GM18519 (cell line): Measurements from ENCODE around the gene MAN2A2.
"Not testable (repeated sequence)": the region's sequence is repeated elsewhere in the genome, so short reads cannot be mapped to it uniquely, and the experiment has no call there.

Experiments
- ATAC-seq: cut with Tn5 transposase; IDR thresholded peaks from one replicate; pipeline ENCODE4 v1.9.1; 2021; ENCODE audit warnings: mild to moderate bottlenecking, moderate library complexity; ENCODE audit not compliant: unreplicated experiment, low FRiP score

Gene MAN2A2

DNA sequence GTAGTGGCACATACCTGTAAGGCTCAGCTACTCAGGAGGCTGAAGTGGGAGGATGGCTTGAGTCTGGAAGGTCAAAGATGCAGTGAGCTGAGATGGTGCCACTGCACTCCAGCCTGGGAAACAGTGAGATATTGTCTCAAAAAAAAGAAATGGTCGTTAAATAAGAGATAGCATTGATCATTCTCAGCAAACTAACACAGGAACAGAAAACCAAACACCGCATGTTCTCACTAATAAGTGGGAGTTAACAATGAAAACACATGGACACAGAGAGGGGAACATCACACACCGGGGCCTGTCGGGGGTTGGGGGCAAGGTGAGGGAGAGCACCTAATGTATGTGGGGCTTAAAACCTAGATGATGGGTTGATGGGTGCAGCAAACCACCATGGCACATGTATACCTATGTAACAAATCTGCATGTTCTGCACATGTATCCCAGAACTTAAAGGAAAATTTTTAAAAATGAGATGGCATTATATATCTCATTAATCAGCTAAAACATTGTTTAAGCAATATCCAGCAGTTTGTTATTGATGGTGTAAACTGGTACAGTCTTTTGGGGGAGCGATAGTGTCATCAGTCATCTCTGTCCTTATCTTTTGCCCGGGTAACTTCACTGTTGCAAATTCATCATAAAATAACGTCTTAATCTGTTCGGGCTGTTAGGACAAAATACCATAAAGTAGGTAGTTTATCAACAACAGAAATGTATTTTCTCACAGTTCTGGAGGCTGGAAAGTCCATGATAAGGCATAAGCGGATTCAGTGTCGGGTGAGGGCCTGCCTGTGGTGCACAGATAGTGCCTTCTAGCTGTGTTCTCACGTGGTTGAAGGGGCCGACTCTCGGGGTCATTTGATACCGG, 1.7 kb upstream of the MAN2A2 start:
- no peak for ATAC-seq

DNA sequence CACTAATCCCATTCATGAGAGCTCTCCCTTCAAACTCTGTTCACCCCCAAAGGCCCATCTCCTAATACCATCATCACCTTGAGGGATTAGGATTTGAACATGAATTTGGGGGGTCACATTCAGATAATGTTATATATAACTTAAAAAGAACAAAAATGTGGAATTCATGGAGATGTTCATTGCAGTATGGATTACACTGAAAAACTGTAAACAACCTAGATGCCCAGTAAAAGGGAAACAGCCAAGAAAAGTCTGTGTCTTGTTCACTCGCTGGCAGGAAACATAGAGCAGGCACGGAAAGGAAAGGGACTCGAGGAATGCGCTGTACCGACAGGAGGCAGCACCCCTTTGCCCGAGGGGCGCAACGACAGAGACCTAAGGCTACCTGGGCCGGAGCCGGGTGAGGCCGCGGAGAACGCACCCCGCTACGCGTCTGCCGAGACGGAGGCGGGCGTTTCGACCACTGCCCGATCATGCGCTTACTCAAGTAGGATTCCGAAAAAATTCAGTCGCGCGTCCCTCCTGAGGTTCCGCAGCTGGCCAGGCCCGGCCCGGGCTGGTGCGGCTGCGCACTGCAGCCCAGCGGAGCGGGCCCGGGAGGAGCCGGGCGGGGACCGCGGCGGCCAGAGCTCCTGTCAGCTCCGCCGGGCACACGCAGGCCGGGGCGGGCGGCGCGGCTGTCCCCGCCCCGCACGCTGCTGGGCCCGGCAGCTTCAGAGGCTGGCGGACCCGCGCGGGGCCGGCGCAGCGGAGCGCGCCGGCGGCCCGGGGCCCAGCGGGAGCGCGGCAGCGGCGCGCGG, 862 bp upstream of the MAN2A2 start:
- peak; percentile 50 for ATAC-seq

DNA sequence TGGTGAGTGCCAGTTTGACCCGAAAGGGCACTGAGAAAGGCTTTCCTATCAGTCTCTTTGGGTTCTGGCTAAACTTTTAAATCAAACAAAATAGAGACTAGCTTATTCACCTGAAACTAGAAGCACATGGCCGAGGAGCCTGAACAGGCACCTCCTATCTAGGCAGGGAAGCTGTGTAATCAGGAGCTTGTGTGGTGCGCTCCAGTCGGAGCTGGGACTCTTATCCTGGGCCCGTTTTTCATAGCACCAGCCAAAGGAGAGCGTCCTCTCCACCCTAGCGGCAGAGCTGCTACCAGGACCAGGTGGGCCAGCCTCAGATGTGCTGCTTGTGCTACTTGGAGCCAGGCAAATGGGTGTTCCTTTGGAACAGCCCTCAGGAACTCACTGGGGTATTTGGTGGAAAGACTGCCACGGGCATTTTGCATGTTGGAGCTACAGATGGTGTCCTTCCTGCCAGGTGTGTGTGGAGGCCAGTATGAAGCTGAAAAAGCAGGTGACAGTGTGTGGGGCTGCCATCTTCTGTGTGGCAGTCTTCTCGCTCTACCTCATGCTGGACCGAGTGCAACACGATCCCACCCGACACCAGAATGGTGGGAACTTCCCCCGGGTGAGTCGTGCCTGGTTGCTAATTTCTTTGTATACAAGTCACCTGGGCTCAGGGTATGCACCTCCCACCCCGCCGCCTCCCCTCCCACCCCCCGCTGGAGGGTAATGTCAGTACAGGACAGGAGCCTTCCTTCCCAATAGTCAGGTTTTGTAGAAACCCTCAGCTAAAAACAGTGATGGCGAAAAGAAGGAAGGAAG, 833 bp downstream of the MAN2A2 start:
- no peak for ATAC-seq

- no peak for ATAC-seq
These were observed 1.6 kb downstream of the MAN2A2 start for GRCh38 chr15:90904746-90905145.

- no peak for ATAC-seq
These were observed 2.4 kb downstream of the MAN2A2 start for GRCh38 chr15:90905306-90906180.

DNA sequence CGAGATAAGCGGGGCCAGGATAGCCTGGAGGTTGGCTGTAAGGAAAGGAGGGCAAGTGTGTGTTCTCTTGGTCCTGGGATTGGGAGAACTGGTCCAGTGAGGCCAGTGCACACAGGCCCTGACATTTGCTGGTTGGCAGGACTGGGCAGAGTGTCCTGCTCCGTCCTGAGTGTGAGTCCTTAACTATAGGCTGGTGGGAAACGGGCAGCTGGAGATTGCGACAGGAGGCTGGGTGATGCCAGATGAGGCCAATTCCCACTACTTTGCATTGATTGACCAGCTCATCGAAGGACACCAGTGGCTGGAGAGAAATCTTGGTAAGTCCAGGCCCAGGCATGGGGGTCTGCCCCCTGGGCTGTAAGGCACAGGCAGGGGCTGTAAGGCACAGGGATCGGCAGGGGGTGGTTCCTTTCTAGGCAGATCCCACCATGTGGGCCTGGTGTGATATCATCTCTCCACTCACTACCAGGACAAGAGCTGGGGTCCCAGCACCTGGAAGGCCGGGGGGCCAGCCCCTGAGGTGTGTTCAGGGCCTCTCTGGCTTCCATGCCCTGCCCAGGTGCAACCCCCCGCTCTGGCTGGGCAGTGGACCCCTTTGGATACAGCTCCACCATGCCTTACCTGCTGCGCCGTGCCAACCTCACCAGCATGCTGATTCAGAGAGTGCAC, 3.2 kb downstream of the MAN2A2 start:
- no peak for ATAC-seq

- ATAC-seq = no peak
These were observed 4.1 kb downstream of the MAN2A2 start for GRCh38 chr15:90907051-90907660.

- no peak for ATAC-seq
These were observed 4.9 kb downstream of the MAN2A2 start for GRCh38 chr15:90907838-90908507.

DNA sequence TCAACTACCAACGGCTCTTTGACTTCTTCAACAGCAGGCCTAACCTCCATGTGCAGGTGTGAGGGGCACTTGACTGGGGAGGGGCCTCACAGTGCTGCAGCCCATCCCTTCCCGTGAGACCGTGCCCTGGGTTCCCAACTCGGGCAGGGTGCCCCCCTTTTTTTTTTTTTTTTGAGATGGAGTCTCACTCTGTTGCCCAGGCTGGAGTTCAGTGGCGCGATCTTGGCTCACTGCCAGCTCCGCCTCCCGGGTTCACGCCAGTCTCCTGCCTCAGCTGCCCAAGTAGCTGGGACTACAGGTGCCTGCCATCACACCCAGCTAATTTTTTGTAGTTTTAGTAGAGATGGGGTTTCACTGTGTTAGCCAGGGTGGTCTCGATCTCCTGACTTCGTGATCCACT, 6.3 kb downstream of the MAN2A2 start:
- not testable (repeated sequence) for ATAC-seq

GRCh38 chr15:90909976-90910375, 6.9 kb downstream of the MAN2A2 start:
- ATAC-seq = no peak

- no peak for ATAC-seq
These were observed 7.6 kb downstream of the MAN2A2 start for GRCh38 chr15:90910441-90911301.

GRCh38 chr15:90911302-90911623, 8.2 kb downstream of the MAN2A2 start:
- ATAC-seq = no peak

DNA sequence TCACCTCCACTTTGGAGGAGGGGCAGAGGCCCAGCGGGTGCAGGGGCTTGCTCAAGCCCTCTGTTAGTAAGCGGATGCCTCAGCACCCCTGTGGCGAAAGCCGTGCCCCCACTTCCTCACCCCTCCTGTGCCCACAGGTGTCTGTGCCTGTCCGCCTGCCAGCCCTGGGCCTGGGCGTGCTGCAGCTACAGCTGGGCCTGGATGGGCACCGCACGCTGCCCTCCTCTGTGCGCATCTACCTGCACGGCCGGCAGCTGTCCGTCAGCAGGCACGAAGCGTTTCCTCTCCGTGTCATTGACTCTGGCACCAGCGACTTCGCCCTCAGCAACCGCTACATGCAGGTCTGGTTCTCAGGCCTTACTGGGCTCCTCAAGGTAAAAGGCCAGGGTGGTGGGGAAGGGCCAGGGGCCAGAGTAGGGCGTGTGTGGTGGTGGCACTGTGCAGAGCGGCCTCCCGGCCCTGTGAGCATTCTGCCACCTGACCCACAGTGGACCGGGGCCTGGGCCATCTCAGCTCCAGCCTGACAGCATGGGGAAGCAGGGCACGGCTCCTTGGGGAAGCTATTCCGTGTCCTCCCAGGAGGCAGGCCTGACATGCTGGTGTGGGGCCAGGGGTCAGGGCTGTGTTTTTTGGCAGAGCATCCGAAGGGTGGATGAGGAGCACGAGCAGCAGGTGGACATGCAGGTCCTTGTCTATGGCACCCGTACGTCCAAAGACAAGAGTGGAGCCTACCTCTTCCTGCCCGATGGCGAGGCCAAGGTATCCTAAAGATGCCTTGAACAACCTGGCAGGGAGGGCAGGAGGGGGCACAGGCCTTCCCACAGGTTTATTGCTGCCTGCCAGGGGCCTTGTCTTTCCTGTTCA, 9.0 kb downstream of the MAN2A2 start:
- ATAC-seq = no peak

DNA sequence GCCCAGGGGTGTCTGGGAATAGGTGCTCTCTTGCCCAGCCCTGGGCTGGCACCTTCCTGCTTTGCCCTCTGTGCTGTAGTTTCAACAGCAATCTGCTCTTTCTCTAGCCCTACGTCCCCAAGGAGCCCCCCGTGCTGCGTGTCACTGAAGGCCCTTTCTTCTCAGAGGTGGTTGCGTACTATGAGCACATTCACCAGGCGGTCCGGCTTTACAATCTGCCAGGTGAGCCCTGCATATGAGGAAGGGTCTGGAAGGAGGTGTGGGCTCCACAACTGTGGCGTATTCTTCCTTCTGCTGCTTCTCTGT, 9.6 kb downstream of the MAN2A2 start:
- no peak for ATAC-seq

DNA sequence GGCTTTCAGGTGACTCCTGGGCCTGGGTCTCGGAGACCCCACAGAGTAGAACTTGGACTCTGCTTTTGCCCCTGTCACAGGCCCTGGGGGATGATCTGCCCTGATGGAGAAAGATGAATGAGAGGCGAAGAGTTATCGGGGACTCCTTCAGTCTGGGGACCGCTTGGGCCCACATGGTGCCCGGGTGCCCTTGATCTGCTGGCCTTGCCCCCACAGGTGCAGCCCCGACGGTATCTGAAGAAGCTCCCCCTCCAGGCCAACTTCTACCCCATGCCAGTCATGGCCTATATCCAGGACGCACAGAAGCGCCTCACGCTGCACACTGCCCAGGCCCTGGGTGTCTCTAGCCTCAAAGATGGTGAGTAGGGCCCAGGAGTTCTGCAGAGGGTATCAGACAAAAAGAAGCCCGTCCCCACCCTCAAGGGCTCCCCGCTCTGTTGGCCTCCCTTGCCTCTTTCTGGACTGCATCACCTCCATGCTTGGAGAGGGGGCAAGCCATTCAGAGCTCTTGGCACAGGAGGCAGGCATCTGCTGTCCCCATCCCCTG, 10.4 kb downstream of the MAN2A2 start:
- ATAC-seq = no peak

GRCh38 chr15:90914305-90915080, 11.4 kb downstream of the MAN2A2 start:
- no peak for ATAC-seq
